Measurements from ENCODE around the gene KCNE3. TPM values are rescaled to one million over a fixed set of nuclear protein-coding genes. Genes with fewer than 3 reads are reported as not detected.
"Not testable (repeated sequence)": the region's sequence is repeated elsewhere in the genome, so short reads cannot be mapped to it uniquely, and the experiment has no call there.

Gene KCNE3
- total RNA-seq, 1 donor from 2014 or later, result 2.1 TPM

DNA sequence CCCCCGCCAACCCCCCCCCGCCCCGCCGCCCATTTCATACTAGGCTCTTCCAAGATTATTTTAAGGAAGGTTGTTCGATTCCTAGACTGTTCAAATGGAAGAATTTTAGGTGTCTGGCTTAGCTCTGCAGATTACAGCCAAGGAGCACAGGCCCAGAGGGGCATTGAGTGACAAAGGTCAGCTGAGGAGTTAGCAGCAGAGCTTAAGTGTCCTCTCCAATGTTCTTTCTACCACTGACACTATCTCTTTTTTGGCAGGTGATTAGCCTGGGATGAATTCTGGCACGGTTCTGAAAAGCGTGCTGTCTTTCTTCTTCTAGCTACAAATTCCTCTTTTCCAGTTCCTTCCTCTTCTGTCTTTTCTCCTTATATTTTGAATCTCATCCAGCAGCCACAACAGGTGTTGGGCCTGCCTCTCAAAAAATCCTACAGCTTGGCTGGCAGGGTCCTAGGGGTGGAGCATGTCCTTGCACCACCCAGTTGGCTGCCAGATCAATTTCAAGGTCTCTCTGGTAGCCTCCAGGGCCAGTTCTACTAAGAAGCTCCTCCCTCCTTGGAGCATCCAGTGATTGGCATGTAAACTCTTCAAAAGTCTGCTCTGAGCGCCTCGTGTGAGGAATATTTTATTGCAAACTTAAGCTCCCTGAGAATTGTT lies 23.0 kb downstream of the KCNE3 start:
- no peak for DNase-seq (ENCODE audit: low spot score)
- ATAC-seq, result no peak

DNA sequence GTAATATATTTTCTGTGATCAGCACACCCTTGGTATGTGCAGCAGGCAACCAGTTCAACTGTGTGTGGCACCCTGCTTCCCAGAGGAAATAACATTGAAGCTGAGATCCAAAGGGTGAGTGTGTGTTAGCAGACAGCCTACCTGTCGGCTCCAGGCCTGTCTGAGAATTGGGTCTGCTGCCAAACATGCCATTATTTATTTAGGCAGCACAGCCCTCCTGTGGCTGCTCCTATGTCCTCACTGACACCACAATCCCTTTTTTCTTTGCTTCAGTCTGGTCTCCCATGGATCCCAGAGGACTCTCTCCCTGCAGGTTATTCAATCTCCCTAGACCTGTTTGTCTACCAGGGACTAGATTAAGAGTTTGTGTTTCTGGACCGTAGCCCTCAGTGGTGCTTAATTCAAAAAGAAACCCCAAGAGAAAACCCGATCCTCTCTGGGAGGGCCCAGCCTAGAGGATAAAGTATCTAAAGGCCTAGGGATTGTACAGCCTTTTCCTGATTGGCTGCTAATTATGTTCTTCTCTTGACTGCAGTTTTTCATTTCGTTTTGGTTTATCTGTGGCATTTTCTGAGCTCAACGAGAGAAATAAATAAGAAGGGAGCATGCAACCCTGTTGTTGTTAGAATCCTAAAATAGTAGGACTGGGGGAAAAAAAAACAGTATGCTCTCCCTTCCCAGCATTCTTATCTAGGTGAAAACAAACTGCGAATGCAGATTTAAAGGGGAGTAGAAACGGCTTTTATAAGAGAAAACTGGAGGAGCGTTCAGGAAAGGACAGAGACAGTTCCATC lies 24.1 kb downstream of the KCNE3 start:
- DNase-seq (ENCODE audit: low spot score) (peak; percentile 67), ATAC-seq (peak; percentile 99)

DNA sequence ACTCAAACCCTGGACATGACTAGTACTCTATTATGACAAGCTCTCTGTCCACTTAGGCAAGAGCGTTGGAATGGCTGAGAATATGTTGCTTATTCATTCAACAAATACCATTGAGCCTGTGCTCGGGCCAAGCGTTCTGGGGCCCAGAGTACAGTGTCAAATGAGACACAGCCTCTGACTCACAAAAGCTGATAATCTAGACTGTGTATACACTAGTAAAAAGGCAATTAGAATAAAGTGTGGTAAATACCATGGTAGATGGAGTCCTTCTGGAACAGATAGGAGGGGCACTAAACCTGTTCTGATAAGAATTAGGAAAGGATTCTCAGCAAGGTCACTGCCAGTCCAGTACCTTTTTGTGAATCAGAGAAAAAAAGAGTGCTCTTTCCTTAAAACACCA lies 24.7 kb downstream of the KCNE3 start:
- ATAC-seq (no peak), DNase-seq (ENCODE audit: low spot score) (no peak)

DNA sequence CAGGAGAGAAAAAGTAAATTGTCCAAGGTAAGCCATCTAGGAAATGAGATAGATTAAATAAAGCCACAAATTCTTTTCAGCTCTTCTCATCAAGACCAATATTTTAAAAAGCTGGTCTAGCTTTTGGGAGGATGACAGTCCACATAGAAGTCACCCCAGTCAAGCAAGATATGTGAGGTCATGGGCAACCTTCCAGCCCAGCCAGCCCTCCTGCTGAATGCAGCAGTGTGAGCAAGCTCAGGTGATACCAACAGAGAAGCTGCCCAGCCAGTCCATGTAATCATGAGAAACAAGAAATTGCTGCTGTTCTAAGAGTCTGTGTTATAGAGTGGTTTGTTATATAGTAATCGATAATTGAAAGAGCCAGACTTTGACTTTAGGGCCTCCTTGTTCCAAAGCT lies 28.7 kb downstream of the KCNE3 start:
- no peak for ATAC-seq
- no peak for DNase-seq (ENCODE audit: low spot score)

DNA sequence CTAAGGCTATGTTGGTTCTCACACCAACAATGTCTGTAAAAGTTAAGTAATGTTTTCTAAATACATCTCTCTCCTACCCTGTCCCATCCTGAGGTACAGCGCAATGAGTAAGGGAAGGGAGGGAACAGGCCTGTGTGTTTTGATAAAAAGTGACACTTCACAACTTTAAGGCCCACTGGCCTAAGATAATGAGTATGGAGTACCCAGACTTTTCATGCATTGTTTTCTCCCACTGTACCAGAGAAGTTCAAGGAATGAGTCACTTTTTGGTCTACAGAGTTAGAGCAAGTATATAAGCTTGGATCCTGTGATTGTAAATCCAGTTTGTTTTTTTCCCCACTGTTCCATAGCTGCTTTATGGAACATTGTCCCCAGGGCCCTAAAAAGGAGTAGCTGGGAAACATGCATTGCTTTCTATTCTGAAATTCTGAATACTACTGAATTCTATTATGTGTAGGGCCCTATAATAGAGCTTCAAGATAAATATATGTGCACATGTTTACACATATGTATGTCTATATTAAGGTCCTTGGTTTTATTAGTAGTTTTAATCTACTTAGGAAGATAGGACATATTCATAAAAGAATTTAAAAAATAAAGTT lies 29.8 kb downstream of the KCNE3 start:
- ATAC-seq, result no peak

DNA sequence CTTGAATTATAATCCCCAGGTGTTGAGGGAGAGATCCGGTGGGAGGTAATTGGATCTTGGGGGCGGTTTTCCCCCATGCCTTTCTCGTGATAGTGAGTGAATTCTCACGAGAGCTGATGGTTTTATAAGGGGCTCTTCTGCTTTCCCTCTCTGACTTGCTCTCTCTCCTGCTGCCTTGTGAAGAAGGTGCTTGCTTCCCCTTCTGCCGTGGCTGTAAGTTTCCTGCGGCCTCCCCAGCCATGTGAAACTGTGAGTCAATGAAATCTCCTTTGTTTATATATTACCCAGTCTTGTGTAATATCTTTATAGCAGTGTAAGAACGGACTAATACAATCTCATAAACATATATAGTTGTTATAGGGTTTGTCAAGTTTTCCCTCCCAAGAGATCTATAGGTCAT lies 32.8 kb downstream of the KCNE3 start:
- ATAC-seq (no peak), DNase-seq (ENCODE audit: low spot score) (no peak)

More for the DNA sequence above, 29.8 kb downstream of the KCNE3 start:
- no peak for DNase-seq (ENCODE audit: low spot score)

GRCh38 chr11:74429205-74429604 lies 38.1 kb downstream of the KCNE3 start:
- DNase-seq (ENCODE audit: low spot score) (no peak), ATAC-seq (no peak)

DNA sequence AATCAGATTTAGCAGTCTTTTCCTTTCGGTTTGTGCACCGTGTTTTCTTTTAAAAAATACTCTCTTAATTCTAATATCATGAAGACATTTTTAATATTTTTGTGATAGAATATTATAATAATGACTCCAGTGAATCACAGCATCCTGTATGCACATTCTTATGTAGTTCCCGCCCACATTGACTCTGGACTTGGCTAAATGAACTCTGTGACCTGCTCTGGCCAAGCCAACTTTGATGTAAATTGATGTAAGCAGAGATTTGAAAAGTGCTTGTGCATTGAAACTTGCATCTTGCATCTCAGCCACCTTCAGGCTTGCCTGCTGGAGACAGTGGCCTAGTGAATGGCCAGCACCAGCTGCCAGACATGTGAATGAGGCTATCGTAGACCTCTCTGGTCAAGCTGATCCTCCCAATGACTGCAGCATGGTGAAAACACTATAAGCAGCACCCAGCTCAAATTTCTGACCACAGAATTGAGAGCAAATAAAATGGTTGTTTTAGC lies 39.9 kb downstream of the KCNE3 start:
- DNase-seq (ENCODE audit: low spot score) (no peak), ATAC-seq (no peak)

DNA sequence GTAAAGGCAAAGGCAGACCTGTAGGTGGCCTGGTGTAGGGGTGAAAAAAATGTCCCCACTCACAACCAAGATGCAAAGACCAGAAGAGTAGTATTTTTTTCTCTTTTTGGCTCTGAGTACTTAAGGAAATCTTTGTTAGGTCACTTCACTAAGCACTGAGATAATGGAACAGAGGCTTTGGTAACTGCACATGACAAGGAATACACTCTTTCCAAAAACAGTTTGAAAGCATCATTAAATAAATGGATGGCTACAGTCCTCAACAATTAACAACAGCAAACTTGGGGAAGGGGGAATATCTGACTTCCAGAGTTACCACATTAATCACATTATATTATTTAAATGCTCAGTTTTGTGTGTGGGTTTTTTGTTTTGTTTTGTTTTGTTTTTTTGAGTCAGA lies 42.2 kb downstream of the KCNE3 start:
- DNase-seq (ENCODE audit: low spot score) (no peak), ATAC-seq (no peak)

- ATAC-seq, result no peak
- DNase-seq (ENCODE audit: low spot score), result no peak
Observed at GRCh38 chr11:74418509-74418895, 48.8 kb downstream of the KCNE3 start.

DNA sequence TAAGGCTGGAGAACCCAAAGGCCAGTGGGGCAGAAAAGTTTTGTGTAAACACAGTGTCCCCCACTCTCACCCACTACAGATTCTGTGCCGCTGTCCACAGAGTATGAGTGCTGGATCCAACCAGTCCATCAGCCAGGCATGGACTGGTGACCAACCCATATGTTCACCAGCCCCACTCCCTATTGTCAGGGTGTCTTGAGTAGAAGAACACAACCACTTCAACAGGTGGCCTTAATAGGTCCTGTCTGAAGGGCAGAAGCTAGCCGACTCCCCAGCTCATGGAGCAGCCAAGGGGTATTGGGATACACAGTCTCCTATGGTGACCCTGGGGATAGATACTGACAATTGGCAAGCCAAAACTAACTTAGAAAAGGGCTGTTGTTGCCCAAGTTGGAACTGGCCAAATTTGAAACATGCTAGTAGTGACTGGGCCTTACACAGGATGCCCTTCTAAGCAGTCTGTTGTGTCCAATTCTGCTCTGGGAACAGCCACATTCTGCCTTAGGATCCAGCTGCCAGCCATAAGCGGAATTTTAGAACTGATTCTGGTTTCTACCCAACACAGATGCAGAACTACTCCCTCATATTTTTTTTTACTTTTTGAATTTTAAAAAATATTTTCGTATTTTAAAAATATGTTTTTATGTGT lies 49.4 kb downstream of the KCNE3 start:
- no peak for DNase-seq (ENCODE audit: low spot score)
- no peak for ATAC-seq

DNA sequence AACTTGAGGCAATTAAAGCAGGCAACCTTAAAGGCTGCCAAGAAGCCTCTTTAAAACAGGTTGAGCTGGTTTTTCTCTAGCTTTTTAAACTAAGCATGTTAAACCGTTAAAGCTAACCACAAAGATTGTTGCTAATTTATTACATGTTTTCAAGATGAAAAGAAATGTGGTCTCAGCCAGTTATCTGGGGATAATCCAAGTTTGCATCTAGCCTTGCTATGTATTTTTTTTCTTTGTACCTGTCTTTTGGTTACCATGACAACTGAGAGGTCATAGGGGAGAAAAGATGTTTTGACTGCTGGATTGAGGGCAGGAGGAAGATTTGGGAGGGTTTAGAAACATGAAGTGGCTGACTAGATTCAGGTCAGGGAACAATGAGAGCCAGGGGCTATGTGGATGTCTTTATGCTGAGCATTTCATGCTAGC lies 50.0 kb downstream of the KCNE3 start:
- no peak for DNase-seq (ENCODE audit: low spot score)
- no peak for ATAC-seq

DNA sequence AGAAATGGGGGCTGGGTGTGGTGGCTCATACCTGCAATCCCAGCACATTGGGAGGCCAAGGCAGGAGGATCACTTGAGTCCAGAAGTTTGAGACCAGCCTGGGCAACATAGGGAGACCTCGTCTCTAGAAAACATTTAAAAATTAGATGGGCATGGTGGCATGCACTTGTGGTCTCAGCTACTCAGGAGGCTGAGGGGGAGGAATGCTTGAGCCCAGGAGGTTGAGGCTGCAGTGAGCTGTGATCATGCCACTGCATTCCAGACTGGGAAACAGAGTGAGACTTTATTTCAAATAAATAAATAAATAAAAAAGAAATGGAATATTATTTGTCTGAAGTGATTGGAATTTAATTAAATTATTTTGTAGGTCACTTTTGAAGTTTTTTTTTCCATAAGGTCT lies 50.4 kb downstream of the KCNE3 start:
- ATAC-seq; DNase-seq (ENCODE audit: low spot score): not testable (repeated sequence)

DNA sequence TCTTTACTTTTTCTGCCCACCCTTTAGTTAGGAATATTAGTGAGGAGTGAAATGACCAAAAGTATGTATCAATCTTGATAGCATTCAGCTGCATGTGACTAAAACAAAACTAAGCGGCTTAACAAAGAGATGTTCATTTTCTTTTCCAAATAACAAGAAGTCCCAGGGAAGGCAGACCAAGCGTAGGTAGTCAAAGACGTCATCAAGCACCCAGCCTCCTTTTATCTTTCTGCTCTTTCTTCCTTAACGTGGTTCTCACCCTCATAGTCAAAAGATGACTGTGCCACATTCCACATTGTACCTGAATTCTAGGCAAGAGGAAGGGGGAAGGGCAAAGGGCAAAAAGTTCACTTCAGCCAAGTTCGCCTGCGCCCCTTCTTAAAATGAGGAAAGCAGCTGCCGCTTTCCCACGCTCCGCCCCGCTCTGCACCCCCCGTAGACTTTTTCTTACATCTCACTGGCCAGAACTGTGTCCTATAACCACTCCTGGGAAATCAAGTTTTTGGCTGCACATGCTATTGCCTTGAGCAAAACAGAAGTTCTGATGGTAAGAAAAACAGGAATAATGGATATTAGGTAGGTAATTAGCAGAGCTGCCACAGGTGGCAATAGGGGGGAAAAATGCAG lies 54.5 kb downstream of the KCNE3 start:
- no peak for DNase-seq (ENCODE audit: low spot score)
- ATAC-seq, result no peak

- DNase-seq (ENCODE audit: low spot score) (no peak), ATAC-seq (no peak)
Observed at GRCh38 chr11:74412321-74412720, 55.0 kb downstream of the KCNE3 start.

GRCh38 chr11:74409633-74410032 lies 57.7 kb downstream of the KCNE3 start:
- no peak for ATAC-seq
- DNase-seq (ENCODE audit: low spot score), result no peak

Other genes with a start within 250 kb of the KCNE3 start
- gene P4HA3, start 155.9 kb downstream of the KCNE3 start, total RNA-seq, result 0.23 TPM
- 0.70 TPM for gene PGM2L1, start 69.1 kb downstream of the KCNE3 start, total RNA-seq
- gene LIPT2, start 26.2 kb upstream of the KCNE3 start, total RNA-seq, result 2.7 TPM
- gene POLD3, start 125.0 kb upstream of the KCNE3 start, total RNA-seq, result 3.0 TPM

All from left lobe of liver (tissue), 2 donors.